ENCODE measurements around the gene GGT7.
"Not testable (repeated sequence)": the region's sequence is repeated elsewhere in the genome, so short reads cannot be mapped to it uniquely, and the experiment has no call there.

Gene GGT7

GRCh38 chr20:34883087-34883688 lies 10.5 kb upstream of the GGT7 start:
- DNase-seq (ENCODE audit: low read depth in 2 of 2), result no peak

GRCh38 chr20:34881689-34882088 lies 9.0 kb upstream of the GGT7 start:
- no peak for DNase-seq (ENCODE audit: low read depth in 2 of 2)

- not testable (repeated sequence) for DNase-seq (ENCODE audit: low read depth in 2 of 2)
Observed at GRCh38 chr20:34880971-34881370, 8.3 kb upstream of the GGT7 start.

- DNase-seq (ENCODE audit: low read depth in 2 of 2), result no peak
Observed at GRCh38 chr20:34880215-34880850, 7.7 kb upstream of the GGT7 start.

- DNase-seq (ENCODE audit: low read depth in 2 of 2), result peak; percentile 96 to 97
Observed at GRCh38 chr20:34876406-34877282, 4.0 kb upstream of the GGT7 start, which contains the start of gene ACSS2. ACSS2 (plus strand) TSS chr20:34876612; CDS start chr20:34876646, 34 bp downstream.

- no peak for DNase-seq (ENCODE audit: low read depth in 2 of 2)
Observed at GRCh38 chr20:34875642-34876405, 3.2 kb upstream of the GGT7 start.

GRCh38 chr20:34874094-34874654 lies 1.5 kb upstream of the GGT7 start:
- DNase-seq (ENCODE audit: low read depth in 2 of 2), result peak; percentile 35 to 57

GRCh38 chr20:34873583-34874093 lies 982 bp upstream of the GGT7 start:
- DNase-seq (ENCODE audit: low read depth in 2 of 2), result no peak

- no peak for DNase-seq (ENCODE audit: low read depth in 2 of 2)
Observed at GRCh38 chr20:34871966-34872621, 562 bp downstream of the GGT7 start.

- DNase-seq (ENCODE audit: low read depth in 2 of 2), result no peak
Observed at GRCh38 chr20:34871320-34871926, 1.2 kb downstream of the GGT7 start.

GRCh38 chr20:34864216-34864615 lies 8.4 kb downstream of the GGT7 start:
- no peak for DNase-seq (ENCODE audit: low read depth in 2 of 2)

- DNase-seq (ENCODE audit: low read depth in 2 of 2), result no peak
Observed at GRCh38 chr20:34863421-34863965, 9.2 kb downstream of the GGT7 start.

- DNase-seq (ENCODE audit: low read depth in 2 of 2), result no peak
Observed at GRCh38 chr20:34862724-34863123, 9.9 kb downstream of the GGT7 start.

GRCh38 chr20:34861386-34862084 lies 11.1 kb downstream of the GGT7 start:
- no peak for DNase-seq (ENCODE audit: low read depth in 2 of 2)

- no peak for DNase-seq (ENCODE audit: low read depth in 2 of 2)
Observed at GRCh38 chr20:34859826-34860545, 12.7 kb downstream of the GGT7 start.

GRCh38 chr20:34859367-34859766 lies 13.3 kb downstream of the GGT7 start:
- no peak for DNase-seq (ENCODE audit: low read depth in 2 of 2)

- DNase-seq (ENCODE audit: low read depth in 2 of 2), result no peak
Observed at GRCh38 chr20:34852298-34852697, 20.4 kb downstream of the GGT7 start.

- DNase-seq (ENCODE audit: low read depth in 2 of 2), result no peak
Observed at GRCh38 chr20:34850969-34851368, 21.7 kb downstream of the GGT7 start.

- no peak for DNase-seq (ENCODE audit: low read depth in 2 of 2)
Observed at GRCh38 chr20:34849778-34850177, 22.9 kb downstream of the GGT7 start.
